H1 (cell line): ENCODE measurements around the gene MS4A15. TPM values are rescaled to one million over a fixed set of nuclear protein-coding genes. Genes with fewer than 3 reads are reported as not detected.

Experiments used
- CTCF ChIA-PET: fragments of 300-600 bp; sonication (Branson Sonifier 250); formaldehyde crosslinking; loops from one replicate; lab custom pipeline; 2021; ENCODE audit not compliant: partially characterized antibody; lab: Charles Lee
- POLR2A ChIA-PET: fragments of 300-600 bp; sonication (Branson Sonifier 250); formaldehyde crosslinking; loops from one replicate; lab custom pipeline; 2021; ENCODE audit warnings: inconsistent platforms; ENCODE audit not compliant: partially characterized antibody; lab: Charles Lee
- DNase-seq, 2 experiments: peaks; one replicate each; pipeline versions ENCODE4 v3.0.0 to v3.0.0-alpha.2; 2010 to 2022; ENCODE audit warnings: low spot score in 2 of 2, low read depth in 1 of 2, mixed read lengths in 1 of 2
- FAIRE-seq: peaks from 2 replicates; lab custom pipeline; 2011; peaks lifted over from hg19 to GRCh38; lab: Jason Lieb, UNC
- H2AFZ ChIP-seq: 2 replicates; pipeline ENCODE4 v1.8.1; 2012; ENCODE audit warnings: low read length, inconsistent platforms
- H2AK5ac ChIP-seq: 2 replicates; pipeline ENCODE4 v1.6.1; 2013; ENCODE audit warnings: low read depth, low read length
- H2BK120ac ChIP-seq: replicated peaks from 2 replicates; pipeline ENCODE3; 2013; ENCODE audit warnings: low read depth, low read length, inconsistent platforms
- H2BK12ac ChIP-seq: 2 replicates; pipeline ENCODE4 v1.6.1; 2013; ENCODE audit warnings: low read depth, low read length
- H2BK15ac ChIP-seq: 2 replicates; pipeline ENCODE4 v1.6.1; 2013; ENCODE audit warnings: low read length
- H2BK20ac ChIP-seq: 2 replicates; pipeline ENCODE4 v1.6.1; 2013; ENCODE audit warnings: low read length
- H2BK5ac ChIP-seq: 2 replicates; pipeline ENCODE4 v1.6.1; 2013; ENCODE audit warnings: low read depth, low read length
- H3K14ac ChIP-seq: 2 replicates; pipeline ENCODE4 v1.6.1; 2013; ENCODE audit warnings: inconsistent platforms; ENCODE audit not compliant: insufficient read length
- H3K18ac ChIP-seq: 2 replicates; pipeline ENCODE4 v1.6.1; 2013; ENCODE audit warnings: low read length; ENCODE audit errors: extremely low read depth
- H3K23ac ChIP-seq: 2 replicates; pipeline ENCODE4 v1.6.1; 2013; ENCODE audit warnings: inconsistent platforms; ENCODE audit not compliant: insufficient read length
- H3K23me2 ChIP-seq: 2 replicates; pipeline ENCODE4 v1.6.1; 2013; ENCODE audit warnings: low read depth, low read length
- H3K27ac ChIP-seq: 2 replicates; pipeline ENCODE4 v1.6.1; 2011; ENCODE audit warnings: low read depth, low read length, inconsistent platforms
- H3K27me3 ChIP-seq, 4 experiments: replicated peaks in 1 of 4; 1 replicate in 1 of 4; 2 replicates in 3 of 4; pipeline versions ENCODE4 v1.6.1 to v1.8.1; 2011 to 2013; ENCODE audit warnings: low read length in 3 of 4, mild to moderate bottlenecking in 3 of 4, inconsistent platforms in 2 of 4, mixed read lengths in 2 of 4, moderate library complexity in 1 of 4; ENCODE audit not compliant: control insufficient read depth in 3 of 4, insufficient read depth in 3 of 4; ENCODE audit errors: extremely low read depth in 1 of 4
- H3K36me3 ChIP-seq, 4 experiments: 2 replicates each; pipeline versions ENCODE4 v1.6.1 to v1.8.1; 2011 to 2013; ENCODE audit warnings: mild to moderate bottlenecking in 4 of 4, low read length in 3 of 4, moderate library complexity in 2 of 4, control low read depth in 1 of 4, inconsistent platforms in 1 of 4; ENCODE audit not compliant: insufficient read depth in 4 of 4, control insufficient read depth in 2 of 4
- H3K4ac ChIP-seq: replicated peaks from 2 replicates; pipeline ENCODE3; 2013; ENCODE audit warnings: low read length, low read depth, mixed read lengths, inconsistent platforms; ENCODE audit not compliant: insufficient read length
- H3K4me1 ChIP-seq, 4 experiments: replicated peaks in 1 of 4; 1 replicate in 1 of 4; 2 replicates in 3 of 4; pipeline versions ENCODE4 v1.6.1 to v1.8.1; 2011 to 2013; ENCODE audit warnings: low read length in 3 of 4, inconsistent platforms in 2 of 4, mixed read lengths in 1 of 4; ENCODE audit not compliant: insufficient read depth in 4 of 4, control insufficient read depth in 3 of 4
- H3K4me2 ChIP-seq, 2 experiments: 2 replicates each; pipeline versions ENCODE4 v1.6.1 to v1.8.1; 2011 to 2013; ENCODE audit warnings: low read depth in 2 of 2, low read length in 2 of 2, control low read depth in 1 of 2, inconsistent platforms in 1 of 2, mild to moderate bottlenecking in 1 of 2; ENCODE audit not compliant: insufficient read depth in 1 of 2
- H3K4me3 ChIP-seq, 4 experiments: fragments of 200-600, 300-600 bp in 1 of 4; sonication (generic), shearing (Covaris generic), sonication (Bioruptor Twin) in 1 of 4; 2 replicates each; pipeline versions ENCODE4 v1.5.1 to v1.8.1; 2011 to 2016; ENCODE audit warnings: low read length in 4 of 4, low read depth in 3 of 4, control low read depth in 2 of 4, inconsistent platforms in 2 of 4, mild to moderate bottlenecking in 2 of 4, mixed read lengths in 1 of 4, moderate library complexity in 1 of 4; ENCODE audit not compliant: insufficient read depth in 2 of 4; ENCODE audit errors: extremely low read depth in 1 of 4
- H3K56ac ChIP-seq: replicated peaks from 2 replicates; pipeline ENCODE3; 2013; ENCODE audit warnings: low read depth, mild to moderate bottlenecking, mixed read lengths, low read length, inconsistent platforms; ENCODE audit not compliant: insufficient read length
- H3K79me1 ChIP-seq: 2 replicates; pipeline ENCODE4 v1.6.1; 2013; ENCODE audit warnings: low read depth, low read length, control low read depth
- H3K79me2 ChIP-seq, 2 experiments: 2 replicates each; pipeline versions ENCODE4 v1.6.1 to v1.8.1; 2012 to 2013; ENCODE audit warnings: low read length in 2 of 2, mild to moderate bottlenecking in 2 of 2, inconsistent platforms in 1 of 2; ENCODE audit not compliant: insufficient read depth in 2 of 2, control insufficient read depth in 1 of 2
- H3K9ac ChIP-seq, 4 experiments: replicated peaks in 1 of 4; 1 replicate in 1 of 4; 2 replicates in 3 of 4; pipeline versions ENCODE4 v1.6.1 to v1.8.1; 2011 to 2013; ENCODE audit warnings: low read depth in 3 of 4, low read length in 3 of 4, control low read depth in 2 of 4, mild to moderate bottlenecking in 2 of 4, moderate library complexity in 2 of 4, inconsistent platforms in 1 of 4; ENCODE audit errors: extremely low read depth in 1 of 4
- H3K9me3 ChIP-seq, 2 experiments: 2 replicates each; pipeline versions ENCODE4 v1.6.1 to v1.8.1; 2012 to 2013; ENCODE audit warnings: mild to moderate bottlenecking in 2 of 2, moderate library complexity in 2 of 2, control low read depth in 1 of 2, inconsistent platforms in 1 of 2, low read depth in 1 of 2, low read length in 1 of 2, mixed read lengths in 1 of 2; ENCODE audit not compliant: insufficient read depth in 2 of 2
- H4K20me1 ChIP-seq, 2 experiments: replicated peaks in 1 of 2; 2 replicates each; pipeline versions ENCODE3 to v1.8.1; 2011 to 2013; ENCODE audit warnings: inconsistent platforms in 2 of 2, low read length in 2 of 2, mild to moderate bottlenecking in 1 of 2; ENCODE audit not compliant: insufficient read depth in 2 of 2, control insufficient read depth in 1 of 2
- H4K5ac ChIP-seq: 2 replicates; pipeline ENCODE4 v1.6.1; 2013; ENCODE audit warnings: low read length, low read depth, mixed read lengths, inconsistent platforms; ENCODE audit not compliant: insufficient read length
- H4K8ac ChIP-seq: 2 replicates; pipeline ENCODE4 v1.8.0; 2013; ENCODE audit warnings: mild to moderate bottlenecking, moderate library complexity, low read length, inconsistent platforms; ENCODE audit not compliant: insufficient read depth; ENCODE audit errors: extremely low read depth
- H4K91ac ChIP-seq: replicated peaks from 2 replicates; pipeline ENCODE3; 2013; ENCODE audit warnings: low read length, mixed read lengths, inconsistent platforms; ENCODE audit not compliant: insufficient read length
- KDM4A ChIP-seq: IDR thresholded peaks from one replicate; pipeline ENCODE4 v1.7.1; 2012; ENCODE audit warnings: low read depth, mild to moderate bottlenecking, moderate library complexity, low read length, inconsistent platforms; ENCODE audit not compliant: severe bottlenecking
- SIX5 ChIP-seq: IDR thresholded peaks from 2 replicates; pipeline ENCODE4 v1.6.1; 2011; ENCODE audit warnings: mild to moderate bottlenecking, low read depth, low read length
- SP1 ChIP-seq: IDR thresholded peaks from 2 replicates; pipeline ENCODE4 v1.6.1; 2011; ENCODE audit warnings: low read depth, low read length
- TAF1 ChIP-seq: IDR thresholded peaks from 2 replicates; pipeline ENCODE4 v1.6.1; 2011; ENCODE audit warnings: mild to moderate bottlenecking, low read depth, low read length
- WGBS, 2 experiments: shearing (Covaris generic) in 1 of 2; methylation state at CpG; one replicate each; pipeline versions ENCODE4 v1.1.6 to v1.1.7; 2013 to 2015; ENCODE audit warnings: low lambda C conversion rate in 2 of 2, mixed read lengths in 2 of 2, inconsistent platforms in 1 of 2, low coverage in 1 of 2, missing lambda C conversion rate in 1 of 2; ENCODE audit not compliant: insufficient replicate concordance in 2 of 2, insufficient coverage in 1 of 2, insufficient read length in 1 of 2; ENCODE audit errors: extremely low coverage in 1 of 2, missing lambda C conversion rate in 1 of 2; 5-methylcytosine and 5-hydroxymethylcytosine counted together
- polyA plus RNA-seq, 7 experiments: library from polyadenylated mRNA; depleted of rRNA in 3 of 7; stranded (reverse) in 5 of 7; unstranded in 2 of 7; fragments of >200 nt in 5 of 7; fragments of 200-250 nt in 2 of 7; gene quantifications; 1 replicate in 5 of 7; 2 replicates in 1 of 7; 4 replicates in 1 of 7; pipeline versions ENCODE4 v1.2.1 to v1.2.3, GENCODE V29; 2011 to 2013; ENCODE audit warnings: missing spikeins in 2 of 7, mixed read lengths in 2 of 7
- total RNA-seq: library from RNA; stranded (reverse); fragmentation: NEBNext Ultra II Directional; extraction: Animal tissue kit (Norgen Biotek cat#: 25700); gene quantifications from 2 replicates; pipeline ENCODE4 v1.2.1, GENCODE V29; 2021
- TF ChIP-seq, protein P1 (sequence below): IDR thresholded peaks from 2 replicates; pipeline ENCODE4 v1.6.1; 2012; ENCODE audit warnings: low read length, inconsistent platforms

Gene MS4A15
- total and polyA plus RNA-seq, 2 of the 8 experiments (the other 6 are each of a cell fraction or from before 2014, with no cell fraction given), result 0.15 to 0.17 TPM

DNA sequence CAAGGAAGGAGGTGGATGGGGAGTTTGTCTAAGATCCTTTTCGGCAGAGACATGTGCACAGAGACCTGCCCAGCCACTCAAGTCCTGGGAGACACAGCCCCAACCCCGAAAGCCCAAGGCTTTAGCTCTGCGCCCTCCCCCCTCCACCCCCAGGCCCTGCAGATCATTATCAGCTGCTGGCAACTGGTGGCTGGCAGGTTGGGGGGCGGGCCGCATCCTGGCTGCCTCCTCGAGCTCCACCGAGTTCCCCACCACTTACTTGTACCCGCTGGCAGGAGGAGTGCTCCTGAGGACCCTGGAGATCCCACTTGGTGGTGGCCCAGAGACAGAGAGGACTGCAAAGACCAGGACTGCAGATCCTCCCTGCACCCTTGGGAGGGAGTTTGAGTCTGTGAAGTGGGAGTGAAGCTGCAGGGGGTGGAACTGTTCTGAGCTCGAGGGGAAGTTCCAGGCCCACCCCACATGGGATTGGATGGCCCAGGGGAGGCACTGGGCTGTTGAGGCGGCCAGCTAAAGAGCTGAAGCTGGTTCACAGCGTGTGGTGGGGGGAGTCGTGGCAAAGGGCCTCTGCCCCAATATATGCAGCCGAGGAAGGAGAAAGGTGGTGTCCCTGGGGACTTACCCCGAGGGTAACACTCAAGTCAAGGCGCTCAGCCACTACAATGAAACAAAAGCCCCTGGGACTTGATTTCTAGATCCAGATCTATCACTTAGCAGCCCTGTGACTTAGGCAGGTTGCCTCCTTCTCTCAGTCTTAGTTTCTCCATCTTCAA lies 65.3 kb downstream of the MS4A15 start:
- Histone ChIP-seq H3K79me1 (no peaks in the 10 kb centered on the region), H3K27me3 (no peaks in the 10 kb centered on the region; a peak in 1 of 7 replicates), H3K4ac (no peak overlapping the region), H2BK20ac (no peak overlapping the region), H3K14ac (no peak overlapping the region), H2AFZ (no peak overlapping the region), H3K18ac (no peak overlapping the region), H2BK12ac (no peak overlapping the region), H3K79me2 (no peaks in the 10 kb centered on the region), H4K20me1 (peaks cover 0 to 2% of the 10 kb centered on the region in 2 experiments), H3K23me2 (no peaks in the 10 kb centered on the region), H2AK5ac (no peak overlapping the region), H2BK120ac (no peak overlapping the region), H3K56ac (no peak overlapping the region), H4K5ac (no peak overlapping the region), H3K27ac (no peak overlapping the region), H3K23ac (no peak overlapping the region), H3K4me1 (no peaks in the 10 kb centered on the region; a peak in 1 of 7 replicates), H2BK15ac (no peak overlapping the region), H3K36me3 (no peaks in the 10 kb centered on the region), H4K8ac (peak overlapping the region; percentile 29; the same call in 1 of the 2 replicates), H2BK5ac (no peak overlapping the region), H3K9me3 (peaks cover 1% of the 10 kb centered on the region in 2 experiments; a peak in 3 of 4 replicates), H3K4me2 (no peak overlapping the region), H3K9ac (no peak overlapping the region), H3K4me3 (no peak overlapping the region), H4K91ac (no peak overlapping the region)
- ChIA-PET POLR2A (no interaction called here), CTCF (interaction anchor here (0.7 to 4.7 kb wide), 9 partner anchors 10 to 78 kb away, joined by 3 to 51 read pairs (median 6); no protein-coding TSS in a partner anchor)
- DNase-seq (no peak), FAIRE-seq (no peak)
- whole genome bisulfite sequencing, 2 experiments, result 85% methylated on average over 14 of the region's 15 CpGs; no CpG with 5 or more reads in 1 of the 2 experiments
- TF ChIP-seq SIX5, result no peak
- no peak for TF ChIP-seq KDM4A
- TF ChIP-seq SP1, result no peak
- TF ChIP-seq TAF1, result no peak
- TF ChIP-seq, protein P1, sequence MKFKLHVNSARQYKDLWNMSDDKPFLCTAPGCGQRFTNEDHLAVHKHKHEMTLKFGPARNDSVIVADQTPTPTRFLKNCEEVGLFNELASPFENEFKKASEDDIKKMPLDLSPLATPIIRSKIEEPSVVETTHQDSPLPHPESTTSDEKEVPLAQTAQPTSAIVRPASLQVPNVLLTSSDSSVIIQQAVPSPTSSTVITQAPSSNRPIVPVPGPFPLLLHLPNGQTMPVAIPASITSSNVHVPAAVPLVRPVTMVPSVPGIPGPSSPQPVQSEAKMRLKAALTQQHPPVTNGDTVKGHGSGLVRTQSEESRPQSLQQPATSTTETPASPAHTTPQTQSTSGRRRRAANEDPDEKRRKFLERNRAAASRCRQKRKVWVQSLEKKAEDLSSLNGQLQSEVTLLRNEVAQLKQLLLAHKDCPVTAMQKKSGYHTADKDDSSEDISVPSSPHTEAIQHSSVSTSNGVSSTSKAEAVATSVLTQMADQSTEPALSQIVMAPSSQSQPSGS, result no peak
